ENCODE results near the gene GRPEL1.
"Not testable (repeated sequence)": the region's sequence is repeated elsewhere in the genome, so short reads cannot be mapped to it uniquely, and the experiment has no call there.

The GRPEL1 gene

DNA sequence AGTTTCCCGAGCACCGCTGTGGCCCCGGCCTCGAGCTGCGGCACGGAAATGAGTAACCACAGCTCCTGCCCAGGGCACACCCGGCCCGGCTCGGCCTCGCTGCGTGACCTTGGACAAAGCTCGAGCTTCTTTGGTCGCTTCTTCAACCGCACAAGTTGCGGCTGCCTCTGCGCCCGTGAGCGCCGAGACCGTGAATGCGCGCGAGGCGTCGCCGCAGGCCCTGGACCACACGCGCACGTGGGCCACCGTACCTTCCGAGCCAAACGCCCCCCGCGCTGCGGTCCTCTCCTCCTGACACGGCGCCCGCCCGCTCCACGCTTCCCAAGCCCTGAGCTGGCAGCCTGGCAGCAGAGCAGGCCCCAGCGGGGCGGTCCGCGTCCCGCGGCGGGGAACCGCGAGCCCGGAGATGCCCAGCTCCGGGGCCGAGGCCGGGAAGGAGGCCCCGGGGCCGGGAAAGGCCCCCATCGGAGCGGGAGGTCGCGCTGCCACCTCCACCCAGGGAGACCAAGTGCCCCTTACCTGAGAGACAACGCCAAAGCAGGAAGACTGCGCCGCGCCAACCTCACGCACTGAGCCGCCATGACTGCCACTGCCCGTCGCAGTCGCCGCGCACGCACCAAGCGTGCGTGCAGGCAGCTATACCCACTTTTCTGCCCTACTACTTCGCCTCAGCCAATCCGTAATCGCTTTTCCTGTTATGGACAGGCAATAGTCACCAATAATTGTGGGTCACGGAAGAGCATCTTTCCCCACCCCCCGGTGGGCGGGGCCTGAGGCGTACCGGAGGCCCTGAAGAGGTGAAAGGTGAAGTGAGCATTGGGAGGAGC is at the start of gene GRPEL1:
TSS of gene GRPEL1 (minus strand) at position 613 of the 827 bp plus-strand sequence. CDS start at position 581, 32 bp downstream.
- DNase-seq, result peak; percentile 91 to 100 (median 99)

DNA sequence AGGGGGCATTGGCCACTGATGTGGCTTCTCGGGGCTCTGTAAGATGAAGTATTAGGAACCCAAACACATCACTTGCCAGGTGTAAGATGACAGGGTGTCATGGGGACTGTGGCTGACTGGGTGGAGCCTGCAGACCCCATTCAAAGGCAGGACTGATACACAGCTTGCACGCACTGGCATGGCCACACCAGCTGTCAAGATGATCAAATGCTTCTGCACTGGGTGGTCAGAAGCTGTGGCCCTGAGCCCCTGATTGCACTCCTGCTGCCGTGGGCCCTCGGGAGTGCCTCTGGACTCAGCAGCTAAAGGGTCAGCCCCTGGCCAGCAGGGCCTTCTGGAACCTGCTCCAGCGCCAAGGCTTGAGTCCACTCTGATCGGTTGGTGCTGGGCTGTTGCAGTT is 48.8 kb upstream of the GRPEL1 start:
- DNase-seq, result no peak

DNA sequence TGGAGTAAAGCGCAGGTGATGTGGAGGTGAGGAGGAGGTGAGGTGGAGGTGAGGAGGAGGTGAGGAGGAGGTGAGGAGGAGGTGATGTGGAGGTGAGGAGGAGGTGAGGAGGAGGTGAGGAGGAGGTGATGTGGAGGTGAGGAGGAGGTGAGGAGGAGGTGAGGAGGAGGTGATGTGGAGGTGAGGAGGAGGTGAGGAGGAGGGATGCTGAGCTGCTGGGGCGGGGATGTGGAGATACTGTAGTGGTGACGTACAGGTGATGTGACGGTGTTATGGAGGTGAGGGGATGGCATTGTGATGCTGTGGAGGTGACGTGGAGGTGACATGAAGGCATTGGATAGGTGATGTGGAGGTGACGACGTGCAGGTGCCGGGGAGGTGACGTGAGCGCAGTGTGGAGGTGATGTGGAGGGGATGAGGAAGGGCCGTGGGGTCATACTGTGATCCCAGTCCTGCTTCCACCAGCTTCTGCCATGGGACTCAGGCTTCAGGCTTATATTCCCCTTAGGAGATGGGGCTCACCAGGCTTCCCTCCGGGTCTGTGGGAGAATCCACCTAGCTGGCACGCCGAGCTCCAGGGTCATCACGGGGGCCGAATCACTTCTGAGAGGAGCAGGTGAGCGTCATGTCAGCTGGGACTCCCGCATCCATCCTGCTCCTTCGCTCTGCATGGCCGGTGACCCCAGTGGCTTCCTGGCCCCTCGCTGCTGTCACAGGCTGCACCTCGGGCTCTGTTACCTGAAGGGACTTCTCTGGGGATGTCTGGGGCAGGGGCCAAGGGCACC is 47.9 kb upstream of the GRPEL1 start:
- DNase-seq, result no peak

DNA sequence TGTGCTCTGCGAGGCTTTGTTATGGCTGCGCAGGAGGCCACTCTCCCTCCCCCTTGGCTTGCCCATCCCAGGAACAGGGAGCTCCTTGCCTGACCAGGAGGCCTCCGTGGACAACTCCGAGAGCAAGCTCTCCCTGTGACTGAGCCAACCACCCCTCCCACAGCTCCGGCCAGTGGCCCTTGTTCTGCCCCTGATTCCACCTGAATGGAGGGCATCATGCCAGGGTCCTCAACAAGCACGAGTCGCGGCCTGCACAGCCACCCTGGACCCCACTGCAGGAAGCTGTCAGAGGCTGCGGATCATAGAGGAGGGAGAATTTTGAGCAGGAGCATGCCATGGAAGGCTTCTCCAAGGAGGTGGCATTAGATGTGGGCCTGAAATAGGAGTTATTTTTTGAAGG is 44.8 kb upstream of the GRPEL1 start:
- DNase-seq, result no peak

DNA sequence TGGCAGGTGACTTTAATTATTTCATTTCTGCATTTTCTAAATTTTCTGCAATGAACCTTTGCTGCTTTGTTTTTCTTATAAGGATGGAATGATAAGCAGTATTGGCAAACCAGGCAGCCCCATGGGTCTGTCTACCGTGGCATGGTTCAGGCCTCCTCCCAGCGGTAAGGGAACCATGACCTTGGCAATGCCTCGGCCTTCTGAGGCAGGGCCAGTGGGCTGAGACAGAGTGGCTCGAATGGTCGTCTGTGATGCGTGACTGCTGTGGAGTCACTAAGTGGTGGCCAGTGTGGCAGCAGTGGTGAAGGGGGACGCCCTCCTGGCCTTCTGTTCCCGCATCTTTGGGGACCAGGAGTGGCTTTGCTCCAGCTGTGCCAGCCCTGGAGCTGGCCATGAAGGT is 43.6 kb upstream of the GRPEL1 start:
- no peak for DNase-seq

DNA sequence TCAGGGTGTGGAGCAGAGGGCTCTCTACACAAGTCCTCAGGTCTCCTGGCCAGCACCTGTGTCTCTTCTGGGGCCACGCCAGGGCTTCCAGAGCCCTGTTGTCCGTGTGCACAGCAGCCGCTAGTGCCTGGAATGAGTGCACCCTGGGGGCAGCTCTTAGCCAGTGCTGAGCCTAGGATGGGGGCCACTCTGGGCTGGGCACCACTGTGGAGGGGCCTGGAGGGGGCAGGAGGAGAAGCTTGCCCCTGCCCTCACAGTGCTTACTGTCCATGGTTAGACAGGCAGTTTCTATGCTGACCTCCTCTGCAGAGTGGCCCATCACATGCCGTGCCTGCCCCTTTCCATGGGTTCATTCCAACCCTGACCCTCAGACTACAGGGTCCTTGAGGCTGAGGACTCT is 42.7 kb upstream of the GRPEL1 start:
- no peak for DNase-seq

DNA sequence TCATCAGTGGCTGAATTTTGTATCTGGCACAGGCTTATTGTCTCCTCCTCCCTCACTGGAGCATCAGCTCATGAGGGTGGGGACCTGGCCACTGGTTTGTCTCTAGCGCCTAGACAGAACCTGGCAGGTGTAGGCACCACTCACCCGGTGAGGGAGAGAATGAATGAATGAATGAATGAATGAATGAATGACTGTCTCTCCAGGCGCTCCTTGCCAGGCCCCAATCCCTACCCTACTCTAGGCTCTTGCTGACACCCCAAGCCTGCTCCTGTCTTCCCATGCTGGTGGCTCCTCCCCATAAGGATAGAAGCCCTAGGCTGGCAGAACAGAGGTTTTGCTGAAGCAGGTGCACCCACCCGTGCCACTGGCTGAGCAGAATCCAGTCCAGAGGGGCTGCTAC is 41.3 kb upstream of the GRPEL1 start:
- DNase-seq, result no peak

DNA sequence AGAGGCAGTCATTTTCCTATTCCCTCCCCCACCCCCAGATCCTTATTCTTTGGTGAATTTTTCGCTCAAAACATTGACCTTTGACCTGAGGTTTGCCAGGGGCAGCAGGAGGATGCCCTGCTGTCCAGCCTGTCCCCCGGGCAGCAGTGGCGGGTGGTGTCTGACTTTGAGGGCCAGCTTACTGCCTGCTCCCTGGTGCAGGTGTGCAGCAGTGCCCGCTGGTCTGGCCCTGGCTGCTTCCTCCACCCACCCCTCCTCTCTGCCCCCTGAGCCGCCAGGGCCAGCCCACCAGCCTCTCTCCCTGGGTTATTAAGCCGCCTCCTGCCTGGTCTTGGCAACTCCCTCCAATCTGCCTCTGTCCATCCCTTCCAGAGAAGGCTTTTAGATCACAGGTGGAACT is 40.8 kb upstream of the GRPEL1 start:
- no peak for DNase-seq

DNA sequence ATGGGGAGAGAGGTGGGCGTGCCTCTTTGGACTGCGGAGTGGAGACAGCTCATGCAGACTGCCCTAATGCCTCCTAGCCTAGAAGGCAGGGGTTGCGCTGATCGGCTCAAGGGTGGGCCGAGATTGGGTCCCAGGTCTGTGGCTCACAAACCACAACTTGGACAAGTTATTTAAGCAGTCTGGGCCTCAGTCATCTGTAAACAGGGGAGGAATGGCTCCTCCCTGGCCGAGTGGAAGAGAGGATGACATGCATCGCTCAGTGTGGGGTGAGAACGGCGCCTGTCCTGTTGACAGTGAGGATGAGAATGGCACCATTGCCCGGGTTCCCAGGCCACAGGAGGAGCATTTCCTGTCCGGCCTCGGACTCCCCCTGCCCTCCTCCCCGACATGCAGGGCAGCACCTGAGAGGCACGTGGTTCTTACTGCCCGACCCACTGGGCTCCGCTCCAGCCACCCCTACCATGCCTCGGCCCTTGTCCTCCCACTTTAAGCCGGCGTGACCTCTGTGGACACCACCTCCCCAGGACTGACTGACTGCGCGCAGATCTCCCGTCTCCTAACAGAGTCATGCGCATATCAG is 40.3 kb upstream of the GRPEL1 start:
- no peak for DNase-seq

DNA sequence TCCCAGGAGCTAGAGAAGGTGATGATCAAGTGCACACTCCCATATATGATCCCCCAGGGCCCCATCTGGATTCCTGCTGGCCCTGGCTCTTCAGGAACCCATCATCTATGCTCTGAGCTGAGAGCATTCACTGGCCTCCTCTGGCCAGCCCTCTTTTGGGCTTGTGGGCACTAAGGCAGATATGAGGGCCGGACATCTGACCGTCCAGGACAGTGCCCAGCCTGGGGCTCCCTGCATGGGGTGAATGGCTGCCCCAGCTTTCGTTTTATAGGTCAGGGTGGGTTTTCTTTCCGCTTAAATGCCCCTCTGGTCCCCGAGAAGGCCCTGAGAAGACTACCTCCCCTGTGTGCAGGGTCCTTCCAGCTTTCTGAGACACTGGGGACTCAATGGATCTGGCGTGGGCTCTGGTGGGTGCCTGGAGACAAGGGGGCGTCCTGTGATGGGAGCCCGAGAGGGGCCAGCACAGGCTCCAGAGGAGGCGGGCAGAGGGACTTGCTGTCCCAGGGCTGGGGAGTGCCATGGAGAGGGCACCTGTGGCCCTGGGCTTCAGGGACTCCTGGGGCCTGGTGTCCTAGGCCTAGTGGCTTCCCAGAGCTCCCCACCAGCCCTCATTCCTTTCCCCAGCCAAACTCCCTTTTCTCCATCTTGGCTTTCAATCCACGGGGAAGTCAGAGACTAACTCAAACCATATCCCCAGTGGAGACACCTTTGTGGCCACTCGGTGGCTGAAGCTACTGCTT is 39.5 kb upstream of the GRPEL1 start:
- DNase-seq, result no peak

DNA sequence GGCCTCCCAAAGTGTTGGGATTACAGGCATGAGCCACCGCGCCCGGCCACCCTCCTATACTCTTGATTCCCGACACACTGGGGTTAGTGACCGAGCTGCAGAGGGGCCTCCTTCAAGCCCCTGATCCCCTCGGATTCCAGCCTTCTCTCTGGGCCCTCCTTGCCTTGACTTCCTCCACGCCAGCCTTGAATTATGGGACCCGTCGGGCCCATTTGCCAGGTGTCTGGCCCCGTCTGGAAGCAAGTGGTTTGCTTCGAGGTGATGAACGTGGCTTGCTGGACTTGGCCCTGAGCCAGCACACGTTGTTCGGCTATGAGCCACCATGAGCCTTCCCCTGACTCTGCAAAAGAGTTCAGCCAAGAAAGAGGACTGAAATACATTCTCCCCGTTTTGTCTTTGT is 37.4 kb upstream of the GRPEL1 start:
- no peak for DNase-seq

DNA sequence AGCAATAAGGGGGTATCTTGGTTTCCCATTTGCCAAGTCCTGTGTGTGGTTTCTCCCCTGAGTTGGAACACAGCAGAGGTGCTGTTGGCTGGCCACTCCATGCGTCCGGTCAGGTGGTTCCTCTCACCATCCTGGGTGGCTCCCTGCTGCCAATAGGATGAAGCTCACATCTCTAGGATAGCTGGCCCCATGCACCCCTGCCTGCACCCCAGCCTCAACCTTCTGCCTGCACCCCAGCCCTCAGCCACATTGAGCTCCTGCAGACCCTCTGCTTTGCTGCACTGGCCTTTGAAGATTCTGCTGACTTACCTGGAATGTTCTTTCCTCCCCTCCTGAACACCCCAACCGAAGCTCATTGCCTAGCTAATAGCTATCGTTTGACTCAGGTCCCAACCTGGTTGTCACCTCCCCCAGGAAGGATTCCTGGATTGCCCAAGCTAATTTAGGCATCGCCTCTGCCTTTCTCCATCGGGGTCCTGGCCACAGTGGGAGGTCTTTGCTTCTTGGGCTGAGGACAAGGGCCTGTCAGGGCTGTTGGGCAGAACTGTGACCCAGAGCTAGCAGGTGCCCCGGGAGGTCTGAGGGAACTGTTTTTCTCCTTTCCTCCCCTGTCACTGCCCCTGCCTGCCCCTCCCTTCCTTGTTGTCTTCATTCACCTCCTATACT is 36.6 kb upstream of the GRPEL1 start:
- no peak for DNase-seq

DNA sequence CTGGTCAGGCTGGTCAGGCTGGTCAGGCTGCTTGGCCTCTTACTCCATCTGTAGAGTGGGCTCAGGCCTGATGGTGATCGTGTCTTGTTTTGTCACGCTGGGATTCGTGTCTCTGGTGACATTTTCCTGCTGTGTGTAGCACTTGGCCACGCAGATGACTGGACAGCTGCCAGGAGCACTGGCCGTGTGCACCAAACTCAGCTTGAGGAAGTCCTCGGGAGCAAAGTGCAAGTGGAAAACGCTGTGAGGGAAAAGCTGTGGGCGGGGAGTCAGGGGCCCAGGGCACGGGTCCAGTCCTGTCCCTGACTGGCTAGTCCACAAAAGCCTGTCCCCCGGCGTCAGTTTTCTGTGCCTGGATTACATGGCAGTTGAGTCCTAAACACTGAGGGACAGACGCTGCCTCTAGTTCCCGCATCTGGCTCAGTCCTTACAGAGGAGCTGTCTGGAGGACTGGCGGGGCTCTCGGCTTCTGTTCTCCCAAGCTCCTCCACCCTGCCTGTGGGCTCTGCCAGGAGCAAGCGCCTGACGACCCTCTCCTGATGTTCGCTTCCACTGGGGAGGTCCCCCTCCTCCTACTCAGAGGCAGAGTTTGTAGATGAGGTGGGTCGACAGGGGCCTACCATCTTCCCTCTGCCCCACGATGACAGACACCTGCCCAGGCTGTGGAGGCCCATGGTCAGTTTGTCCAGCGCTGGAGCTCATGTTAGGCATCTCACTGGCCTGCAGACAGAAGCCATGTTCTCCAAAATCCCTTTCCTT is 35.9 kb upstream of the GRPEL1 start:
- peak in 38 of 58 donors; percentile 50 to 93 (median 74) for DNase-seq

DNA sequence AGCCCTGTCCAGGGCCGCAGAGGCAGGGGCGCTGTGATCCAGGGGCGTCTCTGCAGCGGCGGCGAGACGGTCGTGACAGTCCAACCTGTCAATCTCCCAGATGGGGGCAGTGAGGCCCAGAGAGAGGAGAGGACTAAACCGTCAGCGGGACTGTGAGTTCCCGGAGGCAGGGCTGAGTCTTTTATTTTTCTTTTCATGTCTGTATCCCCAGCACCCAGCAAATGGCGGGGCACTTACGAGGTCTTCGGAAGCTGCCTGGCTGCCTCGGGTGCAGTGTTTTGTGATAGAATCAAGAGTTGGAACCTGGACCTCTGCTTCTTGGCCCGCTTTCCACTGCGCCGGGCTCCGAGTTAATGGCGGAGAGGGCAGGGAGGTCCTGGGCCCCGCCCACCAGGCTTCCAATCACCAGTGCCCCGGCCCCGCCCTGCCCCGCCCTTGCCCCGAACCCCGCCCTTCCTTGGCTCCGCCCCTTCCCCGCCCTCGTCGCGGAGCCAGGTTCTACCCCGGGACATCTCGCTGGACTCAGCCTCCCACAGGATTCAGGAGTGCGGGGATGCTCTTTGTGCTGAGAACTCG is 35.3 kb upstream of the GRPEL1 start:
- peak in 56 of 58 donors; percentile 46 to 93 (median 80) for DNase-seq

DNA sequence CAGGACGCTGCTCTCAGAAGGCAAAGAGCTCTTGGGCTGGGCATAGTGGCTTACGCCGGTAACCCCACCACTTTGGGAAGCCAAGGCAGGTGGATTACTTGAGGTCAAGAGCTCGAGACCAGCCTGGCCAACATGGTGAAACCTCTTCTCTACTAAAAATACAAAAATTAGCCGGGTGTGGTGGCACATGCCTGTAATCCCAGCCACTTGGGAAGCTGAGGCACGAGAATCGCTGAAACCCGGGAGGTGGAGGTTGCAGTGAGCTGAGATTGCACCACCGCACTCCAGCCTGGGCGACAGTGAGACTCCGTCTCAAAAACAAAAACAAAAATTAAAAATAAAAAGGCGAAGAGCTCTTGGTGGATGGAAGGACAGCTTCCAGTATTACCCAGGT is 34.6 kb upstream of the GRPEL1 start:
- DNase-seq, result not testable (repeated sequence)

DNA sequence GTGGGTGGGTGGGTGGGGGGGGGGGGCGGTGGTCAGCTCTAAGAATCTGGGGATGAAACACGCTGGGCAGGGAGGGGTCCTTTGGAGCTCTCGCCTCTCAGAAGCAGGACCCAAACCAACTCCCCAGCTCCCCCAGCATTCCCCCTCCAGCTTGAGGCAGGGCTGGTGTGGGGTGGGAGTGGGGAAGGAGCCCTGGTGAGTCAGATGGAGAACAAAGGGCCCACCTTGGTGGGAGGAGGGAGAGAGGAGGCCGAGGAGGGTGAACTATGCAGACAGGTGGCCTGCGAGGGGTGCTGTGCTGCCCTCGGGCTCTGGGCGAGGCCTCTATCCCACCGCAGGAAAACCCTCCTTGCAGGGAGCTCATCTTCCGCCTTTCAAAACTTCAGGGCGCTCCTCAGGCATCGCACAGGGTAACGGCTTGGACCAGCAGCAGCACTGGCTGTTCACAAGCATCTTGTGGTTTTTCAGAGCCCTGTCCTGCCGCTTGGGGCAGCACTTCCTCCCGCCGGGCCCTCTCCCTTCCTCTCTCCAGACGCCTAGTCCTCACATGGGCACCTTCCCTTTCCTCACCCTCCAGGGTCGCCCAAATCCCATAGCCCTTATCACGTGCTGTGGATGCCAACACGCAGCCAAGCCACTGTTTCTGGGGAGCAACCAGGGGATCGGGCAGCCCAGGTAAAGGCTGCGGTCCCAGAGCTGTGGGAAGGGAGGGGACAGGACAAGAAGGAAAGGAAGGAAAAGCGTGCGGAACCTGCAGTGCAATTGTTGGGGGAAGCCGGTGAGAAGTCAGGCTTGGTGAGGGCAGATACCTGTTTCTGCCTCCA is 34.0 kb upstream of the GRPEL1 start:
- DNase-seq, result peak in 57 of 58 donors; percentile 20 to 83 (median 64)

DNA sequence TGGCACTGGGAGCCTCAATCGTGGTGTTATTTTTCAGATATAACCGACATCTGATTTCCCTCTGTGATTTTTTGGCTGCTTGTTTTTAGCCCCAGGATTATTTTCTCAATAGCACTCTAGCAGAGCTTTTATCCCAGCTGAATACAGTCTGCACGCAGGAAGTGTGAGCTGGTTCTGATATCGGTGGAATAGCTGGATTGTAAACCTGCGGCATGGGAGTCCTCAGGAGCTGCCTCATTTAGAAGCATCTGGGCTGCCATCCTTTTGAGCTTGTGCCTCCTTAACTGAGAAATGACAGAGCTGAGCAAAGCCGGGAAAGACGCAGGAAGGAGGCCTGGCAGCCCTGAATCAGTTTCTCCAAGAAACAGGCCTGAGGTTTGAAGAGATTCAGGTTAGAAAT is 28.4 kb upstream of the GRPEL1 start:
- peak in 1 of 58 donors; percentile 28 for DNase-seq

DNA sequence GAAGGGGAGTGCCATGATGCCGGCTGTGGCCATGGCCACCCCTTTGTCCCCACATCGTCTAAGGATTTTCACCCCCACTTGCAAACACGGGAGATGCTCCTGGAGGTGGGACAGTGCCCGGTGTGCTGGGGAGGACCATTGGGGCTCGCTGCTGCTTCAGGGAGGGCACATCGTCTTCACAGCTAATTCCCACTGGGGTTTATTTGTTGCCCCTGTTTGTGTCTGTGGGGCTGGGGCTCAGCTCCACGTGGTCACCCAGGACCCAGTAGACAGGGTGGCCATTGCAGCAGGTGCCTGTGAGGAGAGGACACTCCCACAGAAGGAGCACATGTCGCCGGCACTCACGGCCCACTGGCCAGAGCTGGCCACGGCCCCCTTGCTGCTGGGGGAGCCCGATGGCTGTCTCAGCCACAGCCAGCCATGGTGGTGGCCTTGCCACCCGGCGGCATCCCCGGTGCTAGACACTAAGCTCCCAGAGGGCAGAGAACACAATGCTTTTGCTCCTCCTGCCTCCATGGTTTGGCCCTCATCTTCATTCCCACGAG is 27.8 kb upstream of the GRPEL1 start:
- no peak for DNase-seq

DNA sequence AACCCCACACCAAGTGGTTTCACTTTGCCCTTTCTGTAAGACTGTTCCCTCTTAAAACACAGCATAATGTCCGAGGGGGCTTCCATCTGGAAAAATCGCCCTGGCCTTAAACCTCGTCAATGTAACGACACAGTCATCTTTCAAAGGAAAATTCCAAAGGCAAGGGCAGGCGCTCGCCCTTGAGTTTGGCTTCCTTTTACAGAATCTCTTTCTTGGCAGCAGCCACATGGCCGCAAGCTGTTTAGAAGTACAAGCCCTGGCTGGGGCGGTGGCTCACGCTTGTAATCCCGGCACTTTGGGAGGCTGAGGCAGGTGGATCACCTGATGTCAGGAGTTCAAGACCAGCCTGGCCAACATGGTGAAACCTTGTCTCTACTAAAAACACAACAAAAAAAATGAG is 27.1 kb upstream of the GRPEL1 start:
- DNase-seq, result no peak
